Gastrocnemius medialis (tissue), 4 donors: Measurements from ENCODE around the gene PPFIA1. TPM values are rescaled to one million over a fixed set of nuclear protein-coding genes. Genes with fewer than 3 reads are reported as not detected.
"Not testable (repeated sequence)": the region's sequence is repeated elsewhere in the genome, so short reads cannot be mapped to it uniquely, and the experiment has no call there.

Source experiments
- ATAC-seq, 2 donors: fragments of 150-250 bp; one replicate each; pipeline ENCODE4 v1.9.1; 2016
- DNase-seq, 2 donors: peaks; one replicate each; pipeline ENCODE4 v3.0.0-alpha.2; 2019
- H3K27ac ChIP-seq, 4 donors: fragments of 200-600 bp; sonication (generic); 1 replicate in 1 of 4; 2 replicates in 3 of 4; pipeline ENCODE4 v1.5.1; 2016 to 2018; ENCODE audit warnings: mild to moderate bottlenecking in 2 of 4, moderate library complexity in 1 of 4
- H3K27me3 ChIP-seq, 3 donors: fragments of 200-600 bp; sonication (generic) in 2 of 3; 1 replicate in 1 of 3; 2 replicates in 2 of 3; pipeline versions ENCODE4 v1.5.1 to v1.6.0; 2016 to 2019; ENCODE audit warnings: mild to moderate bottlenecking in 1 of 3, moderate library complexity in 1 of 3
- H3K36me3 ChIP-seq, 2 donors: fragments of 200-600 bp; sonication (generic) in 1 of 2; one replicate each; pipeline ENCODE4 v1.5.1; 2017 to 2018
- H3K4me1 ChIP-seq, 2 donors: fragments of 200-600 bp; sonication (generic) in 1 of 2; one replicate each; pipeline ENCODE4 v1.5.1; 2016 to 2017; ENCODE audit warnings: mild to moderate bottlenecking in 2 of 2
- H3K4me3 ChIP-seq, 4 donors: fragments of 200-600 bp; sonication (generic) in 3 of 4; 1 replicate in 1 of 4; 2 replicates in 3 of 4; pipeline ENCODE4 v1.5.1; 2016 to 2019; ENCODE audit warnings: mild to moderate bottlenecking in 2 of 4
- H3K9me3 ChIP-seq, 3 donors: fragments of 200-600 bp; sonication (generic) in 2 of 3; 1 replicate in 1 of 3; 2 replicates in 2 of 3; pipeline ENCODE4 v1.5.1; 2016 to 2019
- CTCF ChIP-seq, 5 experiments: fragments of 450-650 bp in 3 of 5; fragments of 200-600 bp in 2 of 5; sonication (generic) in 2 of 5; IDR thresholded peaks in 4 of 5; conservative IDR thresholded peaks in 1 of 5; 1 replicate in 4 of 5; 2 replicates in 1 of 5; pipeline ENCODE4 v1.5.1; 2016 to 2019; ENCODE audit warnings: antibody characterized with exemption in 5 of 5, mild to moderate bottlenecking in 3 of 5, moderate library complexity in 3 of 5
- POLR2A ChIP-seq, 2 donors: fragments of 450-650 bp; IDR thresholded peaks; one replicate each; pipeline ENCODE4 v1.6.1; 2017; ENCODE audit warnings: antibody characterized with exemption in 2 of 2, mild to moderate bottlenecking in 2 of 2, moderate library complexity in 2 of 2
- in situ Hi-C, 4 donors: fragments of 200-750 bp; cut with MboI; loops; one replicate each; pipeline versions ENCODE4 v1.15.0 to v1.8.0; 2017; ENCODE audit warnings: low sequenced_read_pairs in 4 of 4
- intact Hi-C: fragments of 100-400 bp; cut with DNase I; formaldehyde crosslinking; loops from one replicate; pipeline ENCODE4 v1.15.1; 2023; ENCODE audit warnings: low total_unique reads
- total RNA-seq, 4 donors: library from RNA; depleted of rRNA; stranded (reverse); fragments of >200 nt; gene quantifications; one replicate each; pipeline versions ENCODE4 v1.1.0 to v1.2.3, GENCODE V29; 2016

The PPFIA1 gene
- total RNA-seq, 4 donors from 2014 or later: 36.3 to 90.6 (median 46.0) TPM

GRCh38 chr11:70252844-70253243, 17.6 kb upstream of the PPFIA1 start:
- DNase-seq: no peak
- no peak for ATAC-seq
- Histone ChIP-seq H3K4me1 (no peaks in the 10 kb centered on the region), H3K9me3 (no peaks in the 10 kb centered on the region), H3K36me3 (no peaks in the 10 kb centered on the region), H3K27me3 (no peaks in the 10 kb centered on the region), H3K27ac (no peak overlapping the region), H3K4me3 (no peak overlapping the region)
- in situ Hi-C loops: no loop called here
- TF ChIP-seq POLR2A (IDR thresholded peaks at IDR 0.05) (no peak), CTCF (IDR thresholded peaks at IDR 0.05 in 4 of 5, conservative IDR thresholded peaks at IDR 0.05 in 1 of 5) (no peak)
- intact Hi-C loops: no loop called here

DNA sequence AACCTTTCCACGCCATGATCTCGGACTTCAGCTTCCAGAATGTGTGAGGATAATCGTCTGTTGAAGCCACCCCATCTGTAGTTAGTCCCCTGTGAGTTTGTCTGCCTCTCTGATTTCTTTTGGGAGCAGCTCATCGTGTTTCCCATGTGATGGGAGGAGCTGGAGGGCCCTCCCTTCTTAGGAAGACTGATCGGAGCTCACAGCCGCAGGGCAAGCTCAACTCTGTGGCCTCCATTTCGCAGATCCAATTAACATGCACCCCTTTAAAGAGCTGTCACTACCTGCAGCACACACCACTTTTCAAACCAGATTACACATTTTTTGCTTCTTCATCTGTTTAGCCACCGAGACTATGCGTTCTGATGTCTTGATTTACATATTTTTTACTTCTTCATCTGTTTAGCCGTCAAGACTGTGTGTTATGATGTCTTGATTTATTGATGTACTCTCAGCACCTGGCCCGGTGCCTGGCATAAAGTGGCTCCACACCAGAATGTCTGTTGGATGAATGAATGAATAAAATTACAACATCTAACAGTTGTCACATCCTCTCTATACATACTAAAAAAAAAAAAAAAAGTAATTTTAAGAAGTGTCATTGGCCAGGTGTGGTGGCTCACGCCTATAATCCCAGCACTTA, 14.9 kb upstream of the PPFIA1 start:
- DNase-seq (no peak), ATAC-seq (no peak)
- Histone ChIP-seq H3K27me3 (no peaks in the 10 kb centered on the region), H3K27ac (no peak overlapping the region), H3K9me3 (no peaks in the 10 kb centered on the region), H3K4me3 (no peak overlapping the region), H3K36me3 (no peaks in the 10 kb centered on the region), H3K4me1 (no peaks in the 10 kb centered on the region)
- TF ChIP-seq POLR2A (IDR thresholded peaks at IDR 0.05) (no peak), CTCF (IDR thresholded peaks at IDR 0.05 in 4 of 5, conservative IDR thresholded peaks at IDR 0.05 in 1 of 5) (no peak)
- intact Hi-C loops: no loop called here
- in situ Hi-C loops: no loop called here

DNA sequence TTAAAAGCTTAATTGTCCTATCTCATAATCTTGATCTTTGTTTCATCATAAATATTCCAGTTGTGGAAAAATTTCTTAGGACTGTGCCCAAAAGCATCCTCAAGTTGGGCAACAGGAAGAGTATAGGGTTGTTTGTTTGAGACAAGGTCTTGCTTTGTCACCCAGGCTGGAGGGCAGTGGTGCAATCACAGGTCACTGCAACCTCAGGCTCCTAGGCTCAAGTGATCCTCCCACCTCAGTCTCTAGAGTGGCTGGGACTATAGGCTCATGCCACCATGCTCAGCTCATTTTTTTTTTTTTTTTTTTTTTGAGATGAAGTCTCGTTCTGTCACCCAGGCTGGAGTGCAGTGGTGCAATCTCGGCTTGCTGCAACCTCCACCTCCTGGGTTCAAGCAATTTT, 11.4 kb upstream of the PPFIA1 start:
- in situ Hi-C loops, DNase-seq, H3K27me3 ChIP-seq, intact Hi-C loops, H3K4me1 ChIP-seq, H3K9me3 ChIP-seq, H3K36me3 ChIP-seq, ATAC-seq, H3K4me3 ChIP-seq, H3K27ac ChIP-seq: not testable (repeated sequence)

GRCh38 chr11:70262951-70263350, 7.5 kb upstream of the PPFIA1 start:
- in situ Hi-C loops (no loop called here), intact Hi-C loops (no loop called here)
- H3K4me1 ChIP-seq: no peaks in the 10 kb centered on the region
- ATAC-seq (no peak), DNase-seq (no peak)
- TF ChIP-seq POLR2A (IDR thresholded peaks at IDR 0.05): no peak
- no peak for TF ChIP-seq CTCF (IDR thresholded peaks at IDR 0.05 in 4 of 5, conservative IDR thresholded peaks at IDR 0.05 in 1 of 5)
- no peaks in the 10 kb centered on the region for H3K36me3 ChIP-seq
- H3K4me3 ChIP-seq: no peak overlapping the region
- no peaks in the 10 kb centered on the region for H3K9me3 ChIP-seq
- H3K27me3 ChIP-seq: no peaks in the 10 kb centered on the region
- no peak overlapping the region for H3K27ac ChIP-seq

DNA sequence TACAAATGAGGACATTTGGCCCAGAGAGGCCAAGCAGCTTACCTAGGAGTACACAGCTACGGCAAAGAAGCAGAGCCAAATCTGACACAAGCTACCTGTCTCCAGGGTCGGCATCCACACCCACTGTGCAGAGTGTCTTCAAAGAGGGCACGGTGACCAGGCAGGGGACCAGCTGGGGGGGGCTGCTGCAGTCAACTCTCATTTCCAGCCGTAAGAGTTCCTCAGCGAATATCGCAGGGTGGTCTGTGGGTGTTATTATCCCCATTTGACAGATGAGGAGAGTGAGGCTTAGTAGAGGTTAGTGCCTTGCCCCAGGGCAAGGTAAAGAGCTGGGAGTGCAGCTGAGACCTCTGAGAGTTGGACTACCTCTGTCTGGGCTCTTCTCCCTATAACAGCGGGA, 7.1 kb upstream of the PPFIA1 start:
- DNase-seq: no peak
- Histone ChIP-seq H3K4me3 (no peak overlapping the region), H3K9me3 (no peaks in the 10 kb centered on the region), H3K36me3 (no peaks in the 10 kb centered on the region), H3K4me1 (no peaks in the 10 kb centered on the region), H3K27me3 (no peaks in the 10 kb centered on the region), H3K27ac (no peak overlapping the region)
- intact Hi-C loops (no loop called here), in situ Hi-C loops (no loop called here)
- ATAC-seq: no peak
- TF ChIP-seq POLR2A (IDR thresholded peaks at IDR 0.05) (no peak), CTCF (IDR thresholded peaks at IDR 0.05 in 4 of 5, conservative IDR thresholded peaks at IDR 0.05 in 1 of 5) (no peak)
